HG03103 (cell line): Measurements from ENCODE around the gene HEPACAM.
"Not testable (repeated sequence)": the region's sequence is repeated elsewhere in the genome, so short reads cannot be mapped to it uniquely, and the experiment has no call there.

Experiments used
- ATAC-seq: cut with Tn5 transposase; IDR thresholded peaks from one replicate; pipeline ENCODE4 v1.9.1; 2021; ENCODE audit warnings: low read depth; ENCODE audit not compliant: unreplicated experiment

HEPACAM gene, protein sequence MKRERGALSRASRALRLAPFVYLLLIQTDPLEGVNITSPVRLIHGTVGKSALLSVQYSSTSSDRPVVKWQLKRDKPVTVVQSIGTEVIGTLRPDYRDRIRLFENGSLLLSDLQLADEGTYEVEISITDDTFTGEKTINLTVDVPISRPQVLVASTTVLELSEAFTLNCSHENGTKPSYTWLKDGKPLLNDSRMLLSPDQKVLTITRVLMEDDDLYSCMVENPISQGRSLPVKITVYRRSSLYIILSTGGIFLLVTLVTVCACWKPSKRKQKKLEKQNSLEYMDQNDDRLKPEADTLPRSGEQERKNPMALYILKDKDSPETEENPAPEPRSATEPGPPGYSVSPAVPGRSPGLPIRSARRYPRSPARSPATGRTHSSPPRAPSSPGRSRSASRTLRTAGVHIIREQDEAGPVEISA

DNA sequence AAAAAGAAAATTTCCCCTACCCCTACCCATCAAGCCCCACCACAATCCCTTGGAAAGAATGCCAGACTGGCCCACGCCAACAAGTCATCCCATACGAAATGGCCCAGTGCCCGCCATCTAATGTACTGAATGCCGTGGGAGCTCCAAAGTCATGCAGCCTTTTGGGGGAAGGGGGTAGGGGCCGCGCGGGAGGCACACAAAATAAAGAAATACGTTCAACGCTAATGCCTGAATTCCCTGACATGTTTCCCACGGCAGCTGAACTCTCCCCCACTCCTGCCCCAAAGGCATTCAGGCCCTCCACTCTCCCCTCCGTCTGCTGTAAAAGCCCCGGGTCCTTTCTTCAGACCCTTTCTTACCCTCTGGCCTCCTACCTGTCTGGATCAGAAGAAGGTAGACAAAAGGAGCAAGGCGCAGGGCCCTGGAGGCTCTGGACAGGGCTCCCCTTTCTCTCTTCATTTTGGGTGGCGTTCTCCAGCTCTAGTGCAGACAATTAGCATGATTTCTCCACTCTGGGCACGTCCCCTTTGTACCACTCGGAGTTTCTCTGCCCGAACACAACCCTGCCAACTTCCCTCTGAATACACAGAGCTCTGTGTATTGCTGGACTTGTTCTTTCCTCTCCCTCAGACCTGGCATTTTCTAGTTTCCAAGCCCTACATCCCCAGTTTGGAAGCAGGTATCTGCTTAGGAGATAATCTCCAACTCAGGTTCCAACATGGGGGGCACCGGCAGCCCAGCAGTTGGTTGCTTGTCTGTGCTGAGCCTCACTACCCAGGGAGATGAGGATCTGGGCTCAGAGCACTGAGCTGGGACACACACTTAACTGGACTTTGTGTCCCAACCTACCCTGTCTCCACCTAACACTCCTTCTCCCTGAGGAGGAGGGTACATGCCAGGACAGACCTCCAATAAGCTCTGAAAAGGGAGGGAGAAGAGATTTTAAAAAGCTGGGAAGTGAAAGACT lies at the start of gene HEPACAM:
TSS of gene HEPACAM (minus strand) at position 500 of the 967 bp plus-strand sequence. CDS start at position 459, 41 bp downstream.
- ATAC-seq: no peak

GRCh38 chr11:124984512-124984854 lies 48.6 kb upstream of the HEPACAM start:
- no peak for ATAC-seq

DNA sequence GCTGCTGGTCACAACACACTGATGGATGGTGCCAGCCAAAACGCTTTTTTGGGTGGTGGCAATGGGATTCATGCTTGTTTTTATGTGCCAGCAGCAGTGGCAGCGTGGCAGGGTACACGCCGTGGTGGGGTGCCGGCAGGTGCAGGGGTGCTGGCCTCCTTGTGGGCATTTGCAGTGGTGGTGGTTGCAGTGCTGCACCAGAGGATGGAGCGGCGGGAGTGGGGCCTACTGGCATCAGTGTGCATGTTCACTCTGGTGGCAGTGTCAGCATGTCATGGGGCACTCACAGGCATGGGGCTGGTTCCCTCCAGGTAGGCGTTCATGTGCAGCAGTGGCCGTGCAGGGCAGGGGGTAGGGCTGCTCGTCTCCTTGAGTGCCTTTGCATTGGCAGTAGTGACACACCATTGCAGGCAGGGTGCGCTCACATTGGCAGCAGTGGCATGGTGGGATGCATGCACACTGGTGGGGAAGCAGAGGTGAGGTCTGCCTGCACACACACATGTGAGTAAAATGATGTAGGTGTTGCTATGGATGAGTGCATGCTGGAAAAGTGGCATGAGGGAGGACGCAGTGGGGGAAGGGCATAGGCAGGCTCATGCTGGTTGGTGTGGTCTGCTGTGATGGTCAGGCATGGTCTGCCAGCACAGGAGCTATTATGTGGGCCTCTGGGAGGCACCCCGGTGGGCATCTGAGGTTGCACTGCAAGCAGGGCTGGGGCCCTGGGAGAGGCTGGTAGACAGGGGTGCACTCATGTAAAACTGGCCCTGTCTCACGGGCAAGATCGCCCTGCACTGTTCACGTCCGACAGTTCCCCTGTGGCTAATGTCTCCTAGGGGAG lies 48.0 kb upstream of the HEPACAM start:
- no peak for ATAC-seq

DNA sequence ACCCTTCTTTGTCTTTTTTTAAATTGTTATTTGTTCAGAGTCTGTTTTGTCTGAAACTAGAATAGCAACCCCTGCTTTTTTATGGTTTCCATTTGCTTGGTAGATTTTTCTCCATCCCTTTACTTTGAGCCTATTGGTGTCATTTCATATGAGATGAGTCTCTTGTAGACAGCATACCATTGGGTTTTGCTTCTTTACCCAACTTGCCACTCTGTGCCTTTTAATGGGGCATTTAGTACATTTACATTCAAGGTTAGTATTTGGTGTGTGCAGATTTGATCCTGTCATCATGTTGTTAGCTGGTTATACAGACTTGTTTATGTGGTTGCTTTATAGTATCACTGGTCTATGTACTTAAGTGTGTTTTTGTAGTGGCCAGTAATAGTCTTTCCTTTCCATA lies 46.2 kb upstream of the HEPACAM start:
- no peak for ATAC-seq

DNA sequence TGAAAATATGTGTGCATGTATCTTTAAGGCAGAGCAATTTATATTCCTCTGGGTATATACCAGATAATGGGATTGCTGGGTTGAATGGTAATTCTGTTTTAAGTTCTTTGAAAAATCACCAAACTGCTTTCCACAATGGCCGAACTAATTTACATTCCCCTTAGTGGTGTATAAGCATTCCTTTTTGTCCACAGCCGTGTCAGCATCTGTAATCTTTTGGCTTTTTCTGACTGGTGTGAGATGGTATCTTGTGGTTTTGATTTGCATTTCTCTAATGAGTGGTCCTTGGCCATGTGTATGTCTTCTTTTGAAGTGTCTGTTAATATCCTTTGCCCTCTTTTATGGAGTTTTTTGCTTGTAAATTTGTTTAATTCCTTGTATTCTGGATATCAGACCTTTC lies 42.5 kb upstream of the HEPACAM start:
- ATAC-seq: no peak

DNA sequence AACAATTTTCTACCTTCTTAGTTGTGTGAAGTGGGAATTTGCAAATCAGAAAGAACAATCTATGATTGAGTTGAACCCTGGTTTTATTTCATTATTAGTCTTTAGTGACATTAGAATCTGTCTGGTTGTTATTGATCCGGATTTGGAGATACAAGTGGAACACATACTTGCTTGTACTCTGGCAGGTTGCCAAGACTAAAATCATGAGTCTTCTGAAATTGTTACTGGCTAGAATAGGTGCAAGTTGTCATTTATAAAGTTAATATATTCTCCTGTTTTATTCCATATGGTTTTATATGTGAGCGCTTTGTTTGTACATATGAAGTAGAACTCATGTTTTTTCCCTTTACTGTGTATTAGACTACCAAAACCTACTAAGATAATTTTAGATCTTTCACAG lies 41.2 kb upstream of the HEPACAM start:
- ATAC-seq: no peak

DNA sequence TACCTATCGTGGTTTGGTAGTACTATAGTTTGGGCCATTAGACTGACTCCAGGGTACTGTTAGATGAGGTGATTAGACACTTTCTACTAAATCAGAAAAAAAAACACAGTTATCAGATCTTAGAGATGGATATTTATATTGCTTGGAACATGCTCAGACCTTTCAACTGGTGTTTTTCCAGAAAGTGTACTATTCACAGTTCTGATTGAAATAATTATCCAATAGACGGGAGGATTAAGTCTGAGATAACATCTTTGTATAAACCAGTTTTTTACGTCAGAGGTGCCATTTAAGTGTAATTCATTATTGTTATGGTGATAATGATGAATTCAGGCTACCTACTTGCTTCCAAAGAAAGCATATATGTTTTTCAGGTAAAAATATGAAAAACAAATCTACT lies 40.7 kb upstream of the HEPACAM start:
- no peak for ATAC-seq

- no peak for ATAC-seq
Observed at GRCh38 chr11:124971810-124972209, 36.0 kb upstream of the HEPACAM start.

- no peak for ATAC-seq
Observed at GRCh38 chr11:124970925-124971324, 35.1 kb upstream of the HEPACAM start.

- ATAC-seq: not testable (repeated sequence)
Observed at GRCh38 chr11:124968197-124968596, 32.4 kb upstream of the HEPACAM start.

DNA sequence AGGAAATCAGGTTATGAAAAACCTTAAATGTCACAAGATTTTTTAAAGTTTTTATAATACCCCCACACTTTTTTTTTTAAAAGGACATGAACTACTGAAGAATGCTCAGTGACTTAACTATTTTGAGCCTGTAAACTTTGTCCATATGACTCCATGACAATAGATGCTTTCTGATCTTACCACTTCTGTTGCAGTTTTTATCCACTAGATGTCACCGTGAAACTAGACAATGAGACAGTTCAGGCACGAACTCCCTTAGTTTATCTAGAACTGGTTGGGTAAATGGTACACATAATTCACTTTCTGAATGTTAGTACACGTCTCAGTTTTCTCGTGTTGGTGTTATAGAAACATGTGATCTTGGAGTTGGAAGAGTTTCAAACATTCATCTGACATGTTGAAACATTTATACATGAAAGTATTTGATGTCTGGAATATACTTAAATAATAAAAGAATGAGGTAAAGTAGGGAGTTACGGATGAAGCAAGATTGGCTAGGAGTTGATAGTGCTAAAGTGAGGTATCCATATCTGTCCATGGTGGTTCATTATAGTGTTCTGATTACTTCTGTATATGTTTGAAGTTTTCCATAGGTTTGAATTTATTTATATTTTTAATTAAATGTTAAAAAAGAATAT lies 26.2 kb upstream of the HEPACAM start:
- peak; percentile 85 for ATAC-seq

- ATAC-seq: no peak
Observed at GRCh38 chr11:124955035-124955434, 19.2 kb upstream of the HEPACAM start.

DNA sequence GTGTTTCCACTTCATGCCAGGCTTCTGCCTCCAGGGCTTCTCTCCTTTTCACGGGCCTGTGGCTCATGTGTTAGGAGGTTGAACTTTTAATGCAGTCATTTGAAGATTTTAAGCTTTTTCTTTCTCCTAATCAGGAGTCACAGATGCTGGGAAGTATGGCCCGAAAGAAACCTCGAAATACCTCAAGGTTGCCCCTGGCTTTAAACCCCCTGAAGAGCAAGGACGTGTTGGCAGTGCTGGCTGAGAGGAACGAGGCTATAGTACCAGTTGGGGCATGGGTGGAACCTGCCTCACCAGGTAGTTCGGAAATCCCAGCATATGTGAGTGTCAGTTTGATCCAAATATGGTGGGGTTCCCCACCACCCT lies 18.7 kb upstream of the HEPACAM start:
- ATAC-seq: no peak

- ATAC-seq: peak; percentile 100
Observed at GRCh38 chr11:124953753-124954589, 18.1 kb upstream of the HEPACAM start, which contains the start of gene CCDC15. Gene CCDC15 (plus strand): TSS chr11:124954202. CDS start chr11:124954733, 531 bp downstream.

DNA sequence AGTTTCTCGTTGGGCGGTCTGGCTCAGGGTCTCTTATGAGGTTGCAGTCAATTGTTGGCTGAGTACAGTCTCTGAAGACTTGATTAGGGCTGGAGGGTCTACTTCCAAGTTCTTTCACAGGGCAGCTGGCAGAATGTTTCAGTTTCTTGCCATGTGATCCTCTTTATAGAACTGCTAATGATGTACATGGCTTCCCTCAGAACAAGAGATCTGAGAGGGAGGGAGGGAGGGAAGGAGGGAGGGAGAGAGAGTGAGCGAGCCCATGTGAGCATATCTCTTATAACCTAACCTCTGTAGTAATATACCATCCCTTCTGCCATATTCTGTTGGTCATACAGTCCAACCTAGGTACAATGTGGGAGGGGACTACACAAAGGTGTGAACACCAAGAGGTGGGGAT lies 15.5 kb upstream of the HEPACAM start:
- no peak for ATAC-seq

DNA sequence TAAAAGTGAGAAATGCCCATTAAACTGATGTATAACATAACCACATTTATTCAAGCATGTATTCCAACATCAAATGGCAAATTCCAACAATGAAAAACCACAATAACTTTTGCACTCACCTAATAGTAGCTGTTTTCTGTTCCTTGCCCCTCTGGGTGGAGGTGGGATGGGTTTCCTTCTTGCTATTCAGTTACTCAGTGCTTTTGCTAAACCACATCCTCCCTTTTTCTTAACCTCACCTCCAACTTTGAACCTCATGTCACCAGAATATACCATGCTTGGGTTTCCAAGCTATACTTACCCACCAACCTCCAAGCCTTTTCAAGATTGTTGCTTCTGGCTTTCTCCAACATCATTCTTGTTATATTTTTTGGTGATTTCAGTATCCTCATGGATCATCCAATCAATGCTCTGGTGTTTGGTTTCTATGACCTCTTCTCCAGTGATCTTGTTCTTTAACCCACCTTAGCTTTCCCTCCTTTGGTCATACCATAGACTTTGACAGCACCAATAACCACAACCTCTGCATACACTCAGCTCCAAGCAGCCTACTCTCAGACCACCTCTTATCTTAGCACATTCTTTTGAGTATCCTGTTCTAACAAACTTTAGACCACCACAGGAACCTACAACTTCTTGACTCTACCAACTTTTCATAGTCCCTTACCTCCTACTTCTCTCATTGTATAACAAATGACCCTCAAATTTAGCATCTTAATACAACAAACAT lies 14.9 kb upstream of the HEPACAM start:
- ATAC-seq: no peak

DNA sequence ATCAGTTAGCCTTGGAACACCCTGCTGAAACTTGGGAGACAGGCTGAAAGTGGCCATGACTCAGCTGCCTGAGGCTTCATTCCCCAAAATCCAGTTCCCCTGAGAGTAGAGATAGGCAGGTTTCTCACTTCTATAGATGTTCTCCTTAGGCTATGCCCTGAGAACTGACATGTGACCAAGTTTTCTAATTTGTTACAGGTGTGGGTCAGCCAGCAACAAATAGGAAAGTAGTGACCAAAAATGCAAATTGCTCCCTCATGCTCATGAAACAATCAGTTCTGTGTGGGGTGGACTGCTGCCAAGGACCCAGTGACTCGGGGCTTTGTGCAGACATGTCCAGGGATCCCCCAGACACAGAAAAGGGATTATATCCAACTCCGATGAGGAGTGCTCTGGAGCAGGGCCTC lies 10.9 kb upstream of the HEPACAM start:
- ATAC-seq: no peak

- no peak for ATAC-seq
Observed at GRCh38 chr11:124945826-124946225, 10.0 kb upstream of the HEPACAM start.

DNA sequence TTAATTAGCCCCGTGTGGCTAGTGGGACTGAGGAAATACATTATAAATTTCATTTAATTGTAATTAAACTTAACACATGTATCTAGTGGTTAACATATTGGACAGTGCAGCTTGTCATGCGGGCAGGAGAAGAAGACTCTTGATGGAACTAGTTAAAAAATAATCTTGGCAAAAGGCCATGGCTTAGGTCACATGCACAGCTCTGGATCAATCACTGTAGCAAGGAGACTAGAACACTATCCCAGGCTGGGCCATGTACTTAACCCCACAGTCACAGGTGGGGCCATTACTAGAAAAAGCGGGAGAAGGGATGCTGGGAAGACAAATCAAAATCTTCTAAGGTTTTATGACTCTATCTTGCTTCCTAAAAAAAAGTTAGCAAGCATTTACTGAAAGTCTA lies 8.7 kb upstream of the HEPACAM start:
- no peak for ATAC-seq
